ENCODE measurements around the gene MACROD1. TPM values are rescaled to one million over a fixed set of nuclear protein-coding genes. Genes with fewer than 3 reads are reported as not detected.

Gene MACROD1
- total and polyA plus RNA-seq, 9 of the 15 experiments (the other 6 are each of a cell fraction or from before 2014, with no cell fraction given): 1.1 to 60.0 (median 26.4) TPM

GRCh38 chr11:64156235-64157011, 9.5 kb downstream of the MACROD1 start (continued):
- no peak for TF ChIP-seq SAP30 (IDR thresholded peaks at IDR 0.05; ENCODE audit: borderline replicate concordance, insufficient read depth, low read depth, low read length, poor library complexity, severe bottlenecking)
- TF ChIP-seq ZNF717 (CRISPR knock-in tag; IDR thresholded peaks at IDR 0.05): no peak

- 19% methylated on average over 8 of the region's 8 CpGs for WGBS (ENCODE audit: insufficient coverage, low coverage, missing lambda C conversion rate)
- peaks cover 34% of the 10 kb centered on the region for H4K20me1 ChIP-seq (replicated peaks; ENCODE audit: control insufficient read depth, insufficient read depth, low read length)
- no TSS peak for BruUV-seq (replicated peaks)
- TF ChIP-seq NCOA4 (IDR thresholded peaks at IDR 0.05; ENCODE audit: partially characterized antibody) (no peak), POLR3A (IDR thresholded peaks at IDR 0.05; ENCODE audit: borderline replicate concordance, extremely low read depth, insufficient read depth, insufficient read length) (no peak), POLR2B (IDR thresholded peaks at IDR 0.05; ENCODE audit: low read depth, partially characterized antibody) (no peak), ESRRA (IDR thresholded peaks at IDR 0.05; ENCODE audit: borderline replicate concordance, low read depth) (peak; percentile 93), ZEB2 (IDR thresholded peaks at IDR 0.05) (no peak), NFIX (CRISPR knock-in tag; IDR thresholded peaks at IDR 0.05; ENCODE audit: low read depth) (no peak), ZBTB40 (IDR thresholded peaks at IDR 0.05) (0 out of 2 replicates have a peak, but pooled peaks have one; percentile 19), ZBTB40 (CRISPR knock-in tag; IDR thresholded peaks at IDR 0.05) (no peak), NBN (IDR thresholded peaks at IDR 0.05; ENCODE audit: low read depth) (no peak)
Observed at GRCh38 chr11:64153812-64154211, 12.1 kb downstream of the MACROD1 start.

More at GRCh38 chr11:64153812-64154211, 12.1 kb downstream of the MACROD1 start:
- DNase-seq (ENCODE audit: extremely low read depth in 1 of 4, low spot score in 3 of 4) (peak in 2 of 4 experiments; percentile 33 to 40), FAIRE-seq (no peak), ATAC-seq (peak; percentile 52)
- in situ Hi-C loops (cut with MboI) (no loop called here), intact Hi-C loops (cut with micrococcal nuclease) (loop anchor here (5.0 kb wide), 1 partner anchor 387 kb away; the partner anchor contains the start of gene ZFTA)
- ChIA-PET CTCF (ENCODE audit: low intra/inter-chr PET ratio) (interaction anchor here (1.2 kb wide), 1 partner anchor 317 kb away, joined by 4 read pairs; no protein-coding TSS in a partner anchor), POLR2A (no interaction called here)
- H2AFZ ChIP-seq (ENCODE audit: low read depth, low read length): no peak overlapping the region
- no peak overlapping the region for H3K4me2 ChIP-seq (ENCODE audit: insufficient read depth, low read length)
- peaks cover 6 to 36% of the 10 kb centered on the region in 2 experiments; a peak in 4 of 5 replicates for H3K4me1 ChIP-seq (replicated peaks in 1 of 2; ENCODE audit: control insufficient read depth in 2 of 2, insufficient read depth in 2 of 2, low read length in 2 of 2)
- H3K9me3 ChIP-seq (replicated peaks; ENCODE audit: control insufficient read depth, insufficient read depth, low read depth, low read length): no peaks in the 10 kb centered on the region
- H3K9me1 ChIP-seq (ENCODE audit: control insufficient read depth, insufficient read depth, low read length): no peaks in the 10 kb centered on the region
- peak overlapping the region in 1 of 2 experiments; percentile 75; a peak in 1 of 4 replicates for H3K9ac ChIP-seq (ENCODE audit: insufficient read depth in 1 of 2, low read depth in 2 of 2, low read length in 2 of 2)
- no peak overlapping the region for H3K27ac ChIP-seq (ENCODE audit: extremely low read depth, low read depth, low read length)
- no peak overlapping the region for H3K4me3 ChIP-seq
- H3K27me3 ChIP-seq (ENCODE audit: control insufficient read depth in 2 of 2, insufficient read depth in 2 of 2, low read length in 2 of 2): no peaks in the 10 kb centered on the region
- H3K79me2 ChIP-seq (ENCODE audit: control insufficient read depth, insufficient read depth, low read length): peaks cover 7% of the 10 kb centered on the region; the same call in 1 of the 3 replicates
- H3K36me3 ChIP-seq (ENCODE audit: control insufficient read depth, insufficient read depth, low read length): peaks cover 17% of the 10 kb centered on the region; the same call in 2 of the 3 replicates
